ENCODE results near the gene TFIP11.

The TFIP11 gene

GRCh38 chr22:26442086-26442756 is 70.1 kb downstream of the TFIP11 start:
- no peaks in the 10 kb centered on the region for H3K9me2 ChIP-seq (replicated peaks; ENCODE audit: low read depth, low read length)
- H3K4me1 ChIP-seq (ENCODE audit: insufficient read depth, low read length, poor library complexity, severe bottlenecking) = no peaks in the 10 kb centered on the region
- no peaks in the 10 kb centered on the region for H3K79me2 ChIP-seq (ENCODE audit: insufficient read depth, low read length)
- no peak for TF ChIP-seq CTCF (conservative IDR thresholded peaks at IDR 0.05; ENCODE audit: low read length)
- no peak for TF ChIP-seq EZH2phosphoT487 (IDR thresholded peaks at IDR 0.05; ENCODE audit: borderline replicate concordance)
- no peaks in the 10 kb centered on the region for H3F3A ChIP-seq (ENCODE audit: low read depth)
- no peaks in the 10 kb centered on the region; the same call in 1 of the 2 replicates for H3K36me3 ChIP-seq (ENCODE audit: insufficient read depth, low read length)
- no peak overlapping the region for H3K9ac ChIP-seq (ENCODE audit: low read depth, low read length, poor library complexity, severe bottlenecking)
- no peak overlapping the region for H2AFZ ChIP-seq (ENCODE audit: low read length)
- no peaks in the 10 kb centered on the region for H3K27me3 ChIP-seq (ENCODE audit: insufficient read depth, low read length, poor library complexity, severe bottlenecking)
- H4K20me1 ChIP-seq (ENCODE audit: insufficient read depth, low read length, poor library complexity, severe bottlenecking) = no peaks in the 10 kb centered on the region
- no peak overlapping the region for H3K4me3 ChIP-seq (ENCODE audit: low read length, poor library complexity, severe bottlenecking)
- no peaks in the 10 kb centered on the region for H3K9me3 ChIP-seq (ENCODE audit: insufficient read depth, low read depth, low read length)
- H3K4me2 ChIP-seq (ENCODE audit: low read depth, low read length, poor library complexity, severe bottlenecking) = no peak overlapping the region

All from Loucy (cell line).